HCT116 (cell line): Measurements from ENCODE around the gene ACER1.

ENCODE experiments used
- CTCF ChIP-seq, 3 experiments: fragments of 200-600 bp in 1 of 3; sonication (generic) in 1 of 3; IDR thresholded peaks in 2 of 3; conservative IDR thresholded peaks in 1 of 3; 2 replicates each; pipeline ENCODE4 v1.5.1; 2012 to 2017; ENCODE audit warnings: low read depth in 2 of 3, low read length in 2 of 3, antibody characterized with exemption in 1 of 3, borderline replicate concordance in 1 of 3, control low read depth in 1 of 3, mild to moderate bottlenecking in 1 of 3, mixed read lengths in 1 of 3, mixed run types in 1 of 3, moderate library complexity in 1 of 3; ENCODE audit not compliant: insufficient read depth in 1 of 3
- EGR1 ChIP-seq: IDR thresholded peaks from 2 replicates; pipeline ENCODE4 v1.6.1; 2012; ENCODE audit warnings: low read depth
- POLR2A ChIP-seq: IDR thresholded peaks from 2 replicates; pipeline ENCODE4 v1.7.0; 2011; ENCODE audit warnings: borderline replicate concordance; ENCODE audit not compliant: insufficient read depth, insufficient read length; ENCODE audit errors: extremely low read depth
- POLR2AphosphoS5 ChIP-seq: IDR thresholded peaks from 2 replicates; pipeline ENCODE4 v1.6.1; 2011; ENCODE audit warnings: mild to moderate bottlenecking, low read depth, low read length, moderate library complexity
- RAD21 ChIP-seq: IDR thresholded peaks from 2 replicates; pipeline ENCODE4 v1.6.1; 2012; ENCODE audit warnings: low read depth, mild to moderate bottlenecking

GRCh38 chr19:6381030-6381750 lies 47.8 kb upstream of the ACER1 start:
- TF ChIP-seq CTCF (IDR thresholded peaks at IDR 0.05 in 2 of 3, conservative IDR thresholded peaks at IDR 0.05 in 1 of 3; ENCODE audit: borderline replicate concordance in 1 of 3, insufficient read depth in 1 of 3, low read depth in 2 of 3, low read length in 2 of 3) (no peak), POLR2AphosphoS5 (no peak), EGR1 (no peak), POLR2A (no peak), RAD21 (no peak)
